Hepatocyte (in vitro differentiated cells): ENCODE results near the gene CD300E.

Source experiments
- CTCF ChIP-seq: fragments of 200-600 bp; sonication (generic); IDR thresholded peaks from 2 replicates; pipeline ENCODE4 v1.5.1; 2016; ENCODE audit warnings: antibody characterized with exemption, mild to moderate bottlenecking; ENCODE audit not compliant: poor library complexity
- EZH2 ChIP-seq: fragments of 200-600 bp; sonication (generic); IDR thresholded peaks from 2 replicates; pipeline ENCODE4 v1.6.1; 2016; ENCODE audit warnings: antibody characterized with exemption, mild to moderate bottlenecking, borderline replicate concordance
- EZH2phosphoT487 ChIP-seq: fragments of 200-600 bp; sonication (generic); IDR thresholded peaks from one replicate; pipeline ENCODE4 v1.6.1; 2018; ENCODE audit warnings: antibody characterized with exemption, mild to moderate bottlenecking, low read depth, moderate library complexity; ENCODE audit not compliant: unreplicated experiment, severe bottlenecking

GRCh38 chr17:74569020-74570003, 54.2 kb downstream of the CD300E start:
- TF ChIP-seq EZH2 (no peak), CTCF (no peak), EZH2phosphoT487 (no peak)
